Omental fat pad (tissue), 4 donors: ENCODE measurements around the gene ST3GAL5. TPM values are rescaled to one million over a fixed set of nuclear protein-coding genes. Genes with fewer than 3 reads are reported as not detected.

Source experiments
- ATAC-seq: fragments of 150-250 bp; one replicate; pipeline ENCODE4 v1.9.1; 2016; ENCODE audit warnings: mild to moderate bottlenecking, moderate library complexity; ENCODE audit not compliant: low FRiP score
- DNase-seq: peaks from one replicate; pipeline ENCODE4 v3.0.0-alpha.2; 2019; ENCODE audit warnings: low spot score
- CTCF ChIP-seq, 3 donors: fragments of 450-650 bp; IDR thresholded peaks; one replicate each; pipeline ENCODE4 v1.5.1; 2016 to 2017; ENCODE audit warnings: antibody characterized with exemption in 3 of 3, mild to moderate bottlenecking in 3 of 3, moderate library complexity in 2 of 3
- total RNA-seq, 4 donors: library from RNA; depleted of rRNA; stranded (reverse); fragments of >200 nt; gene quantifications; one replicate each; pipeline ENCODE4 v1.1.0, GENCODE V29; 2016

Gene ST3GAL5
- total RNA-seq, 4 donors from 2014 or later, result 41.7 to 89.5 (median 59.4) TPM

DNA sequence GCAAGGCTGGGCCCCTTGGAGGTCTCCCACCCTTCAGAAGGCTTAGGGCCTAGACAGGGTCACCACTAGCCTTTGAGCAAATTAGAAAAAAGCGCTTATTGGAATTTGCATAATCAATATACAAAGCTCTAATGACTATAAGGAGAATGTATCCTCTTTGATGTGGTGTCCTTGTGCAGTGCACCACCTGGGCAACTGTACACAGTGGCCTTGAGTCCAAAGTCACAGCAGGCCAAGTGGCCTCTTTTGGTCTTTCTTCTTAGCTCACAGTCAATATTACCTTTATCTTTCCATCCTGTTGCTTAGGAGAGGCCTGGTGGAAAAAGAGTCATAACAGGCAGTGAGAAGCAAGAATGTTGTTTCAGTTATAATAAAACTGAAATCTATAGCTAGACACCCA, 19.7 kb upstream of the ST3GAL5 start:
- TF ChIP-seq CTCF (IDR thresholded peaks at IDR 0.05), result no peak
- DNase-seq (no peak), ATAC-seq (no peak)

DNA sequence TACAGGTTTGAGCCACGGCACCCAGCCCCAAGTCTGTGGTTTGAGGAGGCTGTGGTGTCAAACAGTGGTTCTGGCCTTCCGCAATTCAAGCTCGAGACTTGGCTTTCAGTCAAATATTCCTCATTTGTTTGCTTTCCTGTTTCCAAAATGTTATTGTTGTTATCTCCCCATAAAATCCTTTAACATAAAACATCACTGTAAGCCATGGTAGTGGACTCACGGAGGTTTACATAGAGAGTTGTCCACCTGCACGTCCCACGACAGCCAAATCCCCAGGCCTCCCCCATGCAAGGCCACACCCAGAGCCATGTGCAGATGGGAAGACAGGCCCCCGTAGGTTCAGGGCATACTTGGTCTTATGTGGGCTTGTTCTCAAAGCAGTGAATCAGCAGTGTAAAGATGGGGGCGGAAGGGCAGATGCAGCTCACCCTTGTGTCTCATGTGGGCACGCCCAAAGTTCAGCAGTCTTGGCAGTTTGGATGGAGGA, 18.9 kb upstream of the ST3GAL5 start:
- no peak for DNase-seq

DNA sequence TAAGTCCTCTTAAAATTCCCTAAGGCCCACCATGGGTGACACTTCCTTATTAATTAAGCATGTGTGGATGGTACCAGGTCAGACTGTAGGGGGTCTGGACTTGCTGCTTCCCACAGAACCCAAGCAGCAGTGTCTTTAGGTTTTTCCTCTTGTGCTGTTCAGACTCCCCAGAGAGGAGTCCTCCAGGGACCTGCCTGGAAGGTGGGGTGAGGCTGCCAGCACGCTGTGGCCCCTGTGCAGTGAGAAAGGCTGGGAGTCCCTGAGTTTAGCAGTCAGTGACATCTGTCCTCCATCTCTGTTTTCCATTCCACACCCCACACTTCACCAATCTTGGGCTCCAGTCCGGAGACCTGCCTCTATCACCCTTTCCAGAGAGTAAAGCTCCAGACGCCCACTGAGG, 18.0 kb upstream of the ST3GAL5 start:
- no peak for TF ChIP-seq CTCF (IDR thresholded peaks at IDR 0.05)
- DNase-seq, result no peak
- ATAC-seq, result no peak

More for the DNA sequence above, 18.9 kb upstream of the ST3GAL5 start:
- no peak for TF ChIP-seq CTCF (IDR thresholded peaks at IDR 0.05)
- ATAC-seq, result peak; percentile 48

DNA sequence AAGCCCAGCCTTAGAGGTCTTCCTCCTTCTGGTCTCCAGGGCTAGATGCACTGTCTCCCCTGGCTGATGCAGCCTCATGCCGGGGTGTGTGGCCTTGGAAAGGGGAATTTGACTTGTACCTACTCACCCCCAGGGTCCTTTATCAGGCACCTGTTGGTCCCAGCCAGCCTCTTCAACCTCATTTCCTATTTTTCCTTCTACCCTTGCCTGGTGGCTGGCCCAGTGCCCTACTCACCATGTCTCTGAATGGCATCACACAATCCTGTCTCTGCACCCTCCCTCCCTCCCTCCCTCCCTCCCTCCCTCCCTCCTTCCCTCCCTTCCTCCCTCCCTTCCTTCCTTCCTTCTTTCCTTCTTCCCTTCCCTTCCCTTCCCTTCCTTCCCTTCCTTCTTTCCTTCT, 17.1 kb upstream of the ST3GAL5 start:
- DNase-seq, result no peak
- ATAC-seq, result no peak
- no peak for TF ChIP-seq CTCF (IDR thresholded peaks at IDR 0.05)

DNA sequence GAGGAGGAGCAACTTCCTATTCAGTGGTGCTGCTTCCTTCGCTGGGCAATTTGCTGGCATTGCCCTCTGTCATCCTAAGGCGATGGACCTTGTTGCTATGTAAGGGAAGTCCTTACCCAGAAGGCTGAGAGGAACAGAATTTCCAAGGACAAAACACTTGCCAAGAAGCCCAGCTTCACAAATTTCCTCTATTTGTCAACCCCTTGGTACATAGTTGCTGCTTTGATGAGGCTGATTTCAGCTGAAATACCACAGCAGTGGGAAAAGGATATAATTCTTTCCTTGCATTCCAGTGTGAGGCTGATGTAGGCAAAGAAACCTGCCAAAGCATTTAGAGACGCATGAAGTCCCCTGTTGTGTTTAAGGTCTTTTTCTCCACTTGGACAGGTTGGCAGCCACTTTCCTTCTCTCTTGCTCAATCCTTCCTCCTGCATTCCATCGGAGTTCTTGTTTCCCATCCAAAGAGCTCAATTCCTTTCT, 16.4 kb upstream of the ST3GAL5 start:
- DNase-seq, result peak; percentile 20
- no peak for TF ChIP-seq CTCF (IDR thresholded peaks at IDR 0.05)
- peak; percentile 21 for ATAC-seq

GRCh38 chr2:85903849-85904248, 15.1 kb upstream of the ST3GAL5 start:
- no peak for TF ChIP-seq CTCF (IDR thresholded peaks at IDR 0.05)
- DNase-seq (peak; percentile 14), ATAC-seq (no peak)

- peak; percentile 50 for ATAC-seq
- TF ChIP-seq CTCF (IDR thresholded peaks at IDR 0.05), result no peak
- peak; percentile 4 for DNase-seq
These were observed 13.7 kb upstream of the ST3GAL5 start for GRCh38 chr2:85902496-85902895.
